MM.1S (cell line): ENCODE data around the gene PDE2A.

ENCODE experiments used
- DNase-seq: peaks from one replicate; pipeline ENCODE4 v3.0.0-alpha.2; 2015
- H2AFZ ChIP-seq: fragments of 300-600 bp; sonication (generic); 2 replicates; pipeline ENCODE4 v1.6.0; 2016; ENCODE audit warnings: antibody characterized with exemption, low read length
- H3F3A ChIP-seq: fragments of 300-600 bp; sonication (generic); 2 replicates; pipeline ENCODE4 v1.6.1; 2016; ENCODE audit warnings: mild to moderate bottlenecking, antibody characterized with exemption, low read length, moderate library complexity, mixed read lengths; ENCODE audit not compliant: insufficient read depth
- H3K27ac ChIP-seq: fragments of 300-600 bp; sonication (generic); 2 replicates; pipeline ENCODE4 v1.5.1; 2016; ENCODE audit warnings: mild to moderate bottlenecking, low read length
- H3K27me3 ChIP-seq: fragments of 300-600 bp; sonication (generic); replicated peaks from 2 replicates; pipeline ENCODE4 v1.6.0; 2016; ENCODE audit warnings: low read length; ENCODE audit not compliant: insufficient read depth
- H3K36me3 ChIP-seq: fragments of 300-600 bp; sonication (generic); replicated peaks from 2 replicates; pipeline ENCODE4 v1.6.1; 2016; ENCODE audit warnings: mild to moderate bottlenecking, low read length, mixed read lengths; ENCODE audit not compliant: insufficient read depth
- H3K4me1 ChIP-seq: fragments of 300-600 bp; sonication (generic); 2 replicates; pipeline ENCODE4 v1.6.1; 2016; ENCODE audit warnings: low read length, mixed read lengths
- H3K4me2 ChIP-seq: fragments of 300-600 bp; sonication (generic); 2 replicates; pipeline ENCODE4 v1.6.0; 2016; ENCODE audit warnings: low read depth, low read length
- H3K4me3 ChIP-seq: fragments of 300-600 bp; sonication (generic); 2 replicates; pipeline ENCODE4 v1.5.1; 2016; ENCODE audit warnings: low read length, mixed read lengths
- H3K79me2 ChIP-seq: fragments of 300-600 bp; sonication (generic); 2 replicates; pipeline ENCODE4 v1.6.1; 2016; ENCODE audit warnings: mixed run types, low read length, mixed read lengths
- H3K9ac ChIP-seq: fragments of 300-600 bp; sonication (generic); 2 replicates; pipeline ENCODE4 v1.6.1; 2016; ENCODE audit warnings: low read length, mixed read lengths
- H3K9me2 ChIP-seq: fragments of 300-600 bp; sonication (generic); replicated peaks from 2 replicates; pipeline ENCODE4 v1.6.1; 2016; ENCODE audit warnings: mild to moderate bottlenecking, low read length, mixed read lengths; ENCODE audit not compliant: insufficient read depth
- H3K9me3 ChIP-seq: fragments of 300-600 bp; sonication (generic); replicated peaks from 2 replicates; pipeline ENCODE4 v1.6.1; 2016; ENCODE audit warnings: mild to moderate bottlenecking, low read length, mixed read lengths; ENCODE audit not compliant: insufficient read depth
- H4K20me1 ChIP-seq: fragments of 300-600 bp; sonication (generic); 2 replicates; pipeline ENCODE4 v1.6.1; 2016; ENCODE audit warnings: mild to moderate bottlenecking, low read length, moderate library complexity, mixed read lengths; ENCODE audit not compliant: insufficient read depth
- CTCF ChIP-seq: fragments of 300-600 bp; sonication (generic); IDR thresholded peaks from 2 replicates; pipeline ENCODE4 v1.5.1; 2016; ENCODE audit warnings: antibody characterized with exemption, low read length, mixed read lengths
- EZH2 ChIP-seq: fragments of 300-600 bp; sonication (generic); optimal IDR thresholded peaks from 2 replicates; pipeline ENCODE3; 2017; ENCODE audit warnings: low read depth, mild to moderate bottlenecking, antibody characterized with exemption, low read length, mixed read lengths
- EZH2phosphoT487 ChIP-seq: fragments of 300-600 bp; sonication (generic); IDR thresholded peaks from 2 replicates; pipeline ENCODE4 v1.6.1; 2018; ENCODE audit warnings: antibody characterized with exemption, low read length

Gene PDE2A

DNA sequence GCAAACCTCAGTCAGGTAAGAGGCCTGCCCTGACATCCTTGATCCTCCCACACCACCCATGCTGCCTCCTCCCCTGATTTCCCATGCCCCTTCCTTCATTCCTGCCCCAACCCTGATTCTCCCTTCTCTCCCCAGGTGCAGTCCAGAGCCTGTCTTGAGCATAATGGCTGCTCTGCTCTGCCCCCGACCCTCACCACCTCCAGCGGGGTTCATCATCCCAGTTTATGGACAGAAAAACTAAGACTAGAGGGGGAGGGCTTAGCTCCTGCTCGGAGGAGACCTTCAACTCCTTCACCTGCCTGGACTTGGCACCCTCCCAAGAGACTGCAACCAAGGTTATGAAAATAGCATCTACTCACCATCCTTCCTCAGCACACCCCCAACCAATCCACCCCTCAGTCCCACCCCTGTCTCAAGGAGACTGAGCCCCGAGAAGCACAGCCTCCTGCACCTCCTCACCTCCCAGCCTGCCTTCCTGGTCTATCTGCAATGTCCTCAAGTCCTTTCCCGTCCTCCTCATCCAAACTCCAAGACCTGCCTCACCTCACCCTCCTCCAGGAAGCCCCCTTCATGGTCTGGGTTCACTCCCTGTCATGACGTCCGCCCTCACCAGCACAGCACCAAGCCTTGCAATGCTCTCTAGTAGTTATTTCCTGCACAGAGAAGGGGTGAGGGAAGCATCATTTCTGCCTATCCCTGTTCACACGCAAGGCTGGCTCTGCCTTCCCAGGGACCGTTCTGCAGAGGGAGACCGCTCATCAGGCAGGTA, 103.1 kb downstream of the PDE2A start:
- no peaks in the 10 kb centered on the region for H3K79me2 ChIP-seq
- no peaks in the 10 kb centered on the region for H3K36me3 ChIP-seq
- H3F3A ChIP-seq = no peaks in the 10 kb centered on the region
- no peak for DNase-seq
- no peak overlapping the region for H3K4me2 ChIP-seq
- no peak overlapping the region for H3K27ac ChIP-seq
- no peak overlapping the region for H3K9ac ChIP-seq
- TF ChIP-seq EZH2phosphoT487 = no peak
- TF ChIP-seq EZH2 = no peak
- TF ChIP-seq CTCF = no peak
- H3K4me1 ChIP-seq = no peaks in the 10 kb centered on the region
- no peak overlapping the region for H3K4me3 ChIP-seq
- H2AFZ ChIP-seq = no peak overlapping the region
- H3K9me2 ChIP-seq = no peaks in the 10 kb centered on the region
- H4K20me1 ChIP-seq = no peaks in the 10 kb centered on the region
- H3K9me3 ChIP-seq = no peaks in the 10 kb centered on the region
- H3K27me3 ChIP-seq = no peaks in the 10 kb centered on the region

DNA sequence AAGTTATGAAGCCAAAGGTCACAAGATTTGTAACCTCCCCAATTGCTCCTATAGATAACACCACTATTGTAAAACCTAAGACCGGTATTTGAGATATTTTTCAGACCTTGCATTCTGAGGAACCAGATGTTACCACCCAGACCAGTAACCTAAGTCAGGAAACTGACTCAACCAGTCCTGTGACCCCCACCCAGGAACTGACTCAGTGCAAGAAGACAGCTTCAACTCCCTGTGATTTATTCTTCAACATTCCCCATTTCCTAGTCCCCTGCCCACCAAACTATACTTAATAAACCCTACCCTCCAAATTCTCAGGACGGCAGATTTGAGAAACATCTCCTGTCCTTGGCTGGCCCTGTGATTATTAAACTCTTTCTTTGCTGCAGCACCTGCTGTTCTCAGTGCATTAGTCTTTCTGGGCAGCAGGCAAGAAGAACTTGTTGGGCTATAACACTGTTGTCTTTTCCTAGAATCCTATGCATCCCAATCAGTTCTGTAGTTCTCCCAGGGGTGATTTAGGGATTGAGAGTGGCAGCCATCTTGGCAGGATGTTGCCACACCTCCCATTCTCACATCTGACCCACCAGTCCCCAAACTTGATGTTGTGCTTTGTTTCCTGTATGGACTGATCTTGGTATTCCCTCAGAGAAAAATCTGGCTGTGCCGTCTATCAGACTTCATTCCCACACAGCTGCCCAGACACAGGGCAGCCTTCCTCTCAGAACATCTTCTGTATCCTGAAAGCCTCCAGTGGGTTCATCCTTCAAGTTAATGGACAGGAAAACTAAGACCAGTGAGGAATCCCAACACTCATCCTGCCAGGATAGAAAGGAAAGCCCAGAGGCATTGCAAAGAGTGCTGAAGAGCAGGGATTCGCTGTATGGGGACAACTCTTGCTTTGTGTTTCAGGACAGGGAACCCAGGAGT, 104.0 kb downstream of the PDE2A start:
- no peaks in the 10 kb centered on the region for H3K4me1 ChIP-seq
- H3K9me2 ChIP-seq = no peaks in the 10 kb centered on the region
- H3F3A ChIP-seq = no peaks in the 10 kb centered on the region
- no peaks in the 10 kb centered on the region for H3K27me3 ChIP-seq
- no peaks in the 10 kb centered on the region for H3K36me3 ChIP-seq
- DNase-seq = no peak
- H3K9ac ChIP-seq = no peak overlapping the region
- no peak overlapping the region for H3K4me2 ChIP-seq
- no peak overlapping the region for H3K27ac ChIP-seq
- H3K4me3 ChIP-seq = no peak overlapping the region
- no peak for TF ChIP-seq CTCF
- no peak for TF ChIP-seq EZH2phosphoT487
- TF ChIP-seq EZH2 = no peak
- no peak overlapping the region for H2AFZ ChIP-seq
- no peaks in the 10 kb centered on the region for H3K79me2 ChIP-seq
- no peaks in the 10 kb centered on the region for H4K20me1 ChIP-seq
- no peaks in the 10 kb centered on the region for H3K9me3 ChIP-seq

DNA sequence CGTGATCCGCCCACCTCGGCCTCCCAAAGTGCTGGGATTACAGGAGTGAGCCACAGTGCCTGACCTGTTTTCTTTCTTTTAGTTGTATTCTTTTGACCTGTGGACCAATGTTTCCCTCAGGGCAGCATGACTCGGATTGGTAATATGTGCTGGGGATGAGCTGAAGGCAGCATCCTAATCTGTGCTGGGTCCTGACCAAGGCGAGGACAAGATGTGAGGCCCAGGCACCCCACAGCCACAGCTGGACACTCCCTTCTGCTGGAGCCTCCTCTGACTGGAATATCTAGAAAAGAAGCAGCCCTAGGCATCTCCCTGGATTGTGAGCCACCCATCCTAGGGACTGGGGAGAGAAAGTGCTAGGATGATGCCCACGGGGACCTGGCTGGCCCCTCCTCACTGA, 105.4 kb downstream of the PDE2A start:
- TF ChIP-seq EZH2 (no peak), EZH2phosphoT487 (no peak), CTCF (no peak)
- Histone ChIP-seq H3K9me3 (no peaks in the 10 kb centered on the region), H4K20me1 (no peaks in the 10 kb centered on the region), H3K4me3 (no peak overlapping the region), H3K27ac (no peak overlapping the region), H3K27me3 (no peaks in the 10 kb centered on the region), H3K9me2 (no peaks in the 10 kb centered on the region), H3K36me3 (no peaks in the 10 kb centered on the region), H3K4me1 (no peaks in the 10 kb centered on the region), H2AFZ (no peak overlapping the region), H3K79me2 (no peaks in the 10 kb centered on the region), H3F3A (no peaks in the 10 kb centered on the region), H3K9ac (no peak overlapping the region), H3K4me2 (no peak overlapping the region)
- no peak for DNase-seq
